ENCODE data around the gene ANXA4.
"Not testable (repeated sequence)": the region's sequence is repeated elsewhere in the genome, so short reads cannot be mapped to it uniquely, and the experiment has no call there.

Gene ANXA4

GRCh38 chr2:69811591-69811990, 69.7 kb downstream of the ANXA4 start:
- no peak for DNase-seq

- DNase-seq = no peak
Observed at GRCh38 chr2:69815717-69816116, 73.8 kb downstream of the ANXA4 start.

GRCh38 chr2:69816923-69817542, 75.1 kb downstream of the ANXA4 start:
- peak; percentile 58 to 75 for DNase-seq

- DNase-seq = no peak
Observed at GRCh38 chr2:69817729-69818501, 76.0 kb downstream of the ANXA4 start.

GRCh38 chr2:69827796-69828540, 86.0 kb downstream of the ANXA4 start:
- DNase-seq = no peak

- DNase-seq = no peak
Observed at GRCh38 chr2:69828938-69829255, 87.0 kb downstream of the ANXA4 start.

GRCh38 chr2:69829256-69830044, 87.5 kb downstream of the ANXA4 start, which contains the start of gene GMCL1:
Gene GMCL1, plus strand, starts transcription at chr2:69829660. Its CDS starts 233 bp downstream, at chr2:69829893.
- DNase-seq = peak; percentile 98

- peak; percentile 17 to 33 for DNase-seq
Observed at GRCh38 chr2:69830045-69830905, 88.3 kb downstream of the ANXA4 start.

GRCh38 chr2:69830906-69831241, 88.9 kb downstream of the ANXA4 start:
- DNase-seq = not testable (repeated sequence)

- no peak for DNase-seq
Observed at GRCh38 chr2:69831354-69831905, 89.5 kb downstream of the ANXA4 start.

- DNase-seq = no peak
Observed at GRCh38 chr2:69833752-69834151, 91.8 kb downstream of the ANXA4 start.

GRCh38 chr2:69835666-69836065, 93.7 kb downstream of the ANXA4 start:
- DNase-seq = no peak

- no peak for DNase-seq
Observed at GRCh38 chr2:69836316-69836715, 94.4 kb downstream of the ANXA4 start.

GRCh38 chr2:69837533-69837932, 95.6 kb downstream of the ANXA4 start:
- DNase-seq = no peak

GRCh38 chr2:69843993-69844392, 102.1 kb downstream of the ANXA4 start:
- DNase-seq = no peak

- DNase-seq = no peak
Observed at GRCh38 chr2:69844560-69844959, 102.6 kb downstream of the ANXA4 start.

- no peak for DNase-seq
Observed at GRCh38 chr2:69846182-69847067, 104.5 kb downstream of the ANXA4 start.

- no peak for DNase-seq
Observed at GRCh38 chr2:69847068-69847828, 105.3 kb downstream of the ANXA4 start.

GRCh38 chr2:69848186-69848790, 106.4 kb downstream of the ANXA4 start:
- DNase-seq = no peak

- no peak for DNase-seq
Observed at GRCh38 chr2:69858261-69858660, 116.3 kb downstream of the ANXA4 start.
